ENCODE measurements around the gene ZWILCH.

The ZWILCH gene

DNA sequence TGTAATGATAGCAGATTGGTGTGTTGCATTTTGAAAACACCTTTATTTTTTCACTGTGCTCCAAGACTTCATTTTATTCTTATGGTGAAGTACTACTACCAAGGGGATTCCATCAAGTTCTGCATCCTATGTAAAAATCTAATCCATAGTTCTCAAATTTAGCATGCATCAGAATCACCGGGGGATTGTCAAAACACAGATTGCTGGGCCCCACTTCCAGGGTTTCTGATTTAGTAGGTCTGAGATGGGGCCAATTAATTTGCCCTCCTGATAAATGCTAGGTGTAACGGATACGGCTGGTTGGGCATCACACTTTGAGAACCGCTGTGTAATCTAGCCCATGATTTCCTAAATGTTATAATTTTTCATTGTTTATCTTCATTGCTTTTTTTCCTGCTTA, 692 bp downstream of the ZWILCH start:
- Histone ChIP-seq H3K9me2 (ENCODE audit: low read depth, low read length) (no peaks in the 10 kb centered on the region), H3K9me3 (ENCODE audit: low read length) (no peaks in the 10 kb centered on the region), H2AFZ (ENCODE audit: low read length) (no peak overlapping the region), H3K4me1 (ENCODE audit: insufficient read depth, low read length, severe bottlenecking) (peaks cover 39% of the 10 kb centered on the region), H3K4me3 (ENCODE audit: low read depth, low read length, poor library complexity, severe bottlenecking) (peak overlapping the region; percentile 96), H3K79me2 (ENCODE audit: insufficient read depth, low read length) (peaks cover 47% of the 10 kb centered on the region), H4K20me1 (ENCODE audit: insufficient read depth, low read length) (no peaks in the 10 kb centered on the region), H3K27me3 (ENCODE audit: insufficient read depth, low read length) (no peaks in the 10 kb centered on the region), H3K4me2 (ENCODE audit: low read length) (peak overlapping the region; percentile 95), H3K36me3 (ENCODE audit: insufficient read depth, low read length) (peaks cover 41% of the 10 kb centered on the region), H3K27ac (ENCODE audit: low read depth, low read length, poor library complexity, severe bottlenecking) (peak overlapping the region; percentile 86), H3K9ac (ENCODE audit: low read length) (peak overlapping the region; percentile 89), H3F3A (ENCODE audit: insufficient read depth, low read length) (peaks cover 12% of the 10 kb centered on the region; the same call in 1 of the 2 replicates)
- TF ChIP-seq, protein P1, sequence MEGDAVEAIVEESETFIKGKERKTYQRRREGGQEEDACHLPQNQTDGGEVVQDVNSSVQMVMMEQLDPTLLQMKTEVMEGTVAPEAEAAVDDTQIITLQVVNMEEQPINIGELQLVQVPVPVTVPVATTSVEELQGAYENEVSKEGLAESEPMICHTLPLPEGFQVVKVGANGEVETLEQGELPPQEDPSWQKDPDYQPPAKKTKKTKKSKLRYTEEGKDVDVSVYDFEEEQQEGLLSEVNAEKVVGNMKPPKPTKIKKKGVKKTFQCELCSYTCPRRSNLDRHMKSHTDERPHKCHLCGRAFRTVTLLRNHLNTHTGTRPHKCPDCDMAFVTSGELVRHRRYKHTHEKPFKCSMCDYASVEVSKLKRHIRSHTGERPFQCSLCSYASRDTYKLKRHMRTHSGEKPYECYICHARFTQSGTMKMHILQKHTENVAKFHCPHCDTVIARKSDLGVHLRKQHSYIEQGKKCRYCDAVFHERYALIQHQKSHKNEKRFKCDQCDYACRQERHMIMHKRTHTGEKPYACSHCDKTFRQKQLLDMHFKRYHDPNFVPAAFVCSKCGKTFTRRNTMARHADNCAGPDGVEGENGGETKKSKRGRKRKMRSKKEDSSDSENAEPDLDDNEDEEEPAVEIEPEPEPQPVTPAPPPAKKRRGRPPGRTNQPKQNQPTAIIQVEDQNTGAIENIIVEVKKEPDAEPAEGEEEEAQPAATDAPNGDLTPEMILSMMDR (IDR thresholded peaks at IDR 0.05; ENCODE audit: low read length) = no peak
- no peak for TF ChIP-seq EZH2 (IDR thresholded peaks at IDR 0.05; ENCODE audit: borderline replicate concordance, low read length)

DNA sequence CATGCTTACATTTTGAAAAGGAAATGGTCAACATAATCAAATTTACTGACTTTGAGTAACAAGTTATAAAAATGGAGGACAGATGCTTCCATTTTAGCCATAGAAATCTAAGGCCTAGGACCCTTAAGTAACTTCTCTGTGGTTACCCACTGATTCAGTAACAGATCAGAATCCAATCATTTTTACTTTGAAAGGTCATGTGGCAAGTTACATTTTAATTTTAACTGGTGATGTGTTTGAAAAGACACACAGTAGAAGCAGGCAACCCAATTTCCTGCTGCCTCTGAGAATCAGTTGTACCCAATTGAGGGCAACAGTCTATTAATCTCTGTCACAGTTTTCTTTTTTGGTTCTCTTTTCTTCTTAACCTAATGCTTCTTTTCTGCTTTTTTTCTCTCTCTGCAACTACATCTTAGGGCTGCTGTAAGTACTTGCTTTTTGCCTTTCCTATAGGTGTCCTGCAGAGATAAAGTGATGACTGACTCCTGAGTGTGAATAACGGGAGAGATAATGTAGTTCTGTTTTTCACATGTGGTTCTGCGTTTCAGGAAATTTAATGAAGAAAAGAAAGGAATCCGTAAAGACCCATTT, 3.3 kb downstream of the ZWILCH start:
- Histone ChIP-seq H2AFZ (ENCODE audit: low read length) (no peak overlapping the region), H3K79me2 (ENCODE audit: insufficient read depth, low read length) (peaks cover 32% of the 10 kb centered on the region), H3K9me2 (ENCODE audit: low read depth, low read length) (no peaks in the 10 kb centered on the region), H3F3A (ENCODE audit: insufficient read depth, low read length) (0 out of 2 replicates have a peak, but pooled peaks cover 4% of the 10 kb centered on the region), H3K4me1 (ENCODE audit: insufficient read depth, low read length, severe bottlenecking) (peaks cover 20% of the 10 kb centered on the region), H4K20me1 (ENCODE audit: insufficient read depth, low read length) (no peaks in the 10 kb centered on the region), H3K4me2 (ENCODE audit: low read length) (no peak overlapping the region), H3K27ac (ENCODE audit: low read depth, low read length, poor library complexity, severe bottlenecking) (no peak overlapping the region), H3K36me3 (ENCODE audit: insufficient read depth, low read length) (peaks cover 20% of the 10 kb centered on the region), H3K27me3 (ENCODE audit: insufficient read depth, low read length) (no peaks in the 10 kb centered on the region), H3K4me3 (ENCODE audit: low read depth, low read length, poor library complexity, severe bottlenecking) (no peak overlapping the region), H3K9ac (ENCODE audit: low read length) (no peak overlapping the region), H3K9me3 (ENCODE audit: low read length) (no peaks in the 10 kb centered on the region)
- no peak for TF ChIP-seq EZH2 (IDR thresholded peaks at IDR 0.05; ENCODE audit: borderline replicate concordance, low read length)
- TF ChIP-seq, protein P1 (IDR thresholded peaks at IDR 0.05; ENCODE audit: low read length) = no peak

GRCh38 chr15:66514586-66514985, 9.5 kb downstream of the ZWILCH start:
- H3K27me3 ChIP-seq (ENCODE audit: insufficient read depth, low read length) = no peaks in the 10 kb centered on the region
- H3K79me2 ChIP-seq (ENCODE audit: insufficient read depth, low read length) = no peaks in the 10 kb centered on the region
- no peak overlapping the region for H3K9ac ChIP-seq (ENCODE audit: low read length)
- TF ChIP-seq, protein P1 (IDR thresholded peaks at IDR 0.05; ENCODE audit: low read length) = no peak
- no peak for TF ChIP-seq EZH2 (IDR thresholded peaks at IDR 0.05; ENCODE audit: borderline replicate concordance, low read length)
- peaks cover 55% of the 10 kb centered on the region for H3K36me3 ChIP-seq (ENCODE audit: insufficient read depth, low read length)
- no peak overlapping the region for H3K4me2 ChIP-seq (ENCODE audit: low read length)
- peaks cover 5% of the 10 kb centered on the region for H3K4me1 ChIP-seq (ENCODE audit: insufficient read depth, low read length, severe bottlenecking)
- no peaks in the 10 kb centered on the region for H3F3A ChIP-seq (ENCODE audit: insufficient read depth, low read length)
- no peaks in the 10 kb centered on the region for H4K20me1 ChIP-seq (ENCODE audit: insufficient read depth, low read length)
- H3K4me3 ChIP-seq (ENCODE audit: low read depth, low read length, poor library complexity, severe bottlenecking) = no peak overlapping the region
- no peak overlapping the region for H2AFZ ChIP-seq (ENCODE audit: low read length)
- H3K27ac ChIP-seq (ENCODE audit: low read depth, low read length, poor library complexity, severe bottlenecking) = no peak overlapping the region
- no peaks in the 10 kb centered on the region for H3K9me3 ChIP-seq (ENCODE audit: low read length)
- H3K9me2 ChIP-seq (ENCODE audit: low read depth, low read length) = no peaks in the 10 kb centered on the region

All from OCI-LY1 (cell line).